ENCODE data around the gene MRI1.
A peak's percentile ranks its signal among the peaks of the same experiment; 100 is the strongest.

MRI1 gene

DNA sequence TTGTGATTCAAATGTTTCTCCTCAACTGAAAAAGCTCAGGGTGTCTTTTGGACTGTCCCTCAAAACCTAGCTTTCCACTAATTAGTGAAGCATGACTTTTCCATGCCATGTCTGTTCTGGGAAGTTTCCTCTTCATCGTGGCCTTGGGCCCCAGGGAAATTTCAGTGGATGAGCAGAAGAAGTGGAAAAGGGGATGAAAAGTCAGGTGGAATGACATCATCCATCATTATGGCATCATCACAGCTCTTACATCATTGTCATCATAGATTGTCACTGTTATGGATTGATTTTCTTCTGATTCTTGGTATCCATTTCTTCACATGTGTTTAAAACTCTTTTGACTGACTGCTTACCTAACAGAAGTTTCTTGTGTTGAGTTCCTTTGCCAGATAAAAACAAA lies 26.2 kb upstream of the MRI1 start:
- TF ChIP-seq YY1 (IDR thresholded peaks at IDR 0.05; ENCODE audit: low read depth), result no peak

DNA sequence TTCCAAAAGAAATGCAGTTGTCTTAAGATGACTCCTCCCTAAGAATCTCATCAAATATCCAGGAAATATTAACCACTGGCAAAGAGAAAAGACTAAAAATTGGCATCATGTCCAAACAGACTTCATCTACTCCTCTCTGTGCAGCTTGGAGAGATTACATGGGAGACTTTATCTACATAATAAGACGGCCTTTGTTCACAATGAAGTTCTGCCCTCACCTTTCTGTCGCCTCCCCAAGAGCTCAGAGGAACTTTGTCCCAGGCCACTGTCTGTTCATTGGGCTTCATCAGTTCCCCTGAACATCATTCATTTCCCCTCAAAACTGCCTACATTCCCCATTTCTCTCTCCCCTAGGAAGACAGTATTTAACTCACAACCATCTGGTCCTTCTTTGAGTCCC lies 22.4 kb upstream of the MRI1 start:
- no peak for TF ChIP-seq TAF1 (IDR thresholded peaks at IDR 0.05; ENCODE audit: low read depth)

DNA sequence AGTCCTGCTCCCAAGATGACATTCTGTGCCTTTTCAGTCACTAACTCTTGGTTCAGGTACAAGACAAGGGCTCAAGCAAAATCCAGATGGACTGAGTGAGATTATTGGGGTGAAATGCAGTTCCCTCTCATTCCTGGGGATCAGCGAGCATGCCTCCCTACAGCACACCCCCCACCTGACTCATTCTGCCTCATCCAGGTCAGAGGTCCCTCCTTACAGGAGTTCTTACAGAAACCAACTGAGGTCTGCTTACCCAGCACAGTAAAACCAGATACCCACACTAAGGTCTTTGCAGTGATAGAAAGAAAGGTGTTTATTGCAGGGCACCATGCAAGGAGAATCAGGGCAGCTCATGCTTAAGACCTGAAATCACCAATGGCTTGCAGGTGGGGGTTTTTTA lies 21.6 kb upstream of the MRI1 start:
- TF ChIP-seq, protein P1, sequence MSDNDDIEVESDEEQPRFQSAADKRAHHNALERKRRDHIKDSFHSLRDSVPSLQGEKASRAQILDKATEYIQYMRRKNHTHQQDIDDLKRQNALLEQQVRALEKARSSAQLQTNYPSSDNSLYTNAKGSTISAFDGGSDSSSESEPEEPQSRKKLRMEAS (IDR thresholded peaks at IDR 0.05), result no peak
- TF ChIP-seq CEBPB (IDR thresholded peaks at IDR 0.05), result no peak
- TF ChIP-seq YY1 (IDR thresholded peaks at IDR 0.05; ENCODE audit: low read depth), result no peak

DNA sequence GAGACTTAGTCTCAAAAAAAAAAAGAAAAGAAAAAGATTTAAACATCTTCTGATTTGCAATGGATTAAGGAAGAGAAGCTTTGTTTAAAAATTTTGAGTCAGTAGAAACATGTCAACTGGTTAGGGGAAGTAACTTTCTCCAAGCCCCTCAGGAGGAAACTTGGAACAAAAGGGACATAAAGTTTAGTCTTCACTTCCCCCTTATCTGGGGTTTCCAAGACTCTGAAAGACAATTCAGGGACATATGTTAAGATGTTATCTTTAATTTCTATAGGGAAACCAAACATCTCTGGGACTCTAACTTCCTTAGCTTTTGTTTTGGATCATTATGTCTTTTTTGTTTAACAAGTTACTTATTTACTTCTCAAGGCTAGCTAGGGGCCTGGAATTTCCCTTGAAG lies 20.1 kb upstream of the MRI1 start:
- TF ChIP-seq ZBTB7A (IDR thresholded peaks at IDR 0.05; ENCODE audit: low read depth) (no peak), FOXM1 (IDR thresholded peaks at IDR 0.05; ENCODE audit: borderline replicate concordance, low read depth) (no peak), RAD21 (IDR thresholded peaks at IDR 0.05; ENCODE audit: low read depth) (no peak), CEBPB (IDR thresholded peaks at IDR 0.05) (no peak), TEAD4 (IDR thresholded peaks at IDR 0.05) (no peak), TCF12 (IDR thresholded peaks at IDR 0.05; ENCODE audit: low read depth) (no peak), NFIC (IDR thresholded peaks at IDR 0.05) (no peak), EP300 (IDR thresholded peaks at IDR 0.05; ENCODE audit: borderline replicate concordance) (no peak), TAF1 (IDR thresholded peaks at IDR 0.05; ENCODE audit: low read depth) (no peak), EGR1 (IDR thresholded peaks at IDR 0.05) (no peak), CREB1 (IDR thresholded peaks at IDR 0.05; ENCODE audit: low read depth) (no peak), YY1 (IDR thresholded peaks at IDR 0.05; ENCODE audit: low read depth) (no peak)
- TF ChIP-seq, protein P2, sequence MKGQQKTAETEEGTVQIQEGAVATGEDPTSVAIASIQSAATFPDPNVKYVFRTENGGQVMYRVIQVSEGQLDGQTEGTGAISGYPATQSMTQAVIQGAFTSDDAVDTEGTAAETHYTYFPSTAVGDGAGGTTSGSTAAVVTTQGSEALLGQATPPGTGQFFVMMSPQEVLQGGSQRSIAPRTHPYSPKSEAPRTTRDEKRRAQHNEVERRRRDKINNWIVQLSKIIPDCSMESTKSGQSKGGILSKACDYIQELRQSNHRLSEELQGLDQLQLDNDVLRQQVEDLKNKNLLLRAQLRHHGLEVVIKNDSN (IDR thresholded peaks at IDR 0.05), result no peak
- TF ChIP-seq, protein P1 (IDR thresholded peaks at IDR 0.05), result no peak
- TF ChIP-seq, protein P3, sequence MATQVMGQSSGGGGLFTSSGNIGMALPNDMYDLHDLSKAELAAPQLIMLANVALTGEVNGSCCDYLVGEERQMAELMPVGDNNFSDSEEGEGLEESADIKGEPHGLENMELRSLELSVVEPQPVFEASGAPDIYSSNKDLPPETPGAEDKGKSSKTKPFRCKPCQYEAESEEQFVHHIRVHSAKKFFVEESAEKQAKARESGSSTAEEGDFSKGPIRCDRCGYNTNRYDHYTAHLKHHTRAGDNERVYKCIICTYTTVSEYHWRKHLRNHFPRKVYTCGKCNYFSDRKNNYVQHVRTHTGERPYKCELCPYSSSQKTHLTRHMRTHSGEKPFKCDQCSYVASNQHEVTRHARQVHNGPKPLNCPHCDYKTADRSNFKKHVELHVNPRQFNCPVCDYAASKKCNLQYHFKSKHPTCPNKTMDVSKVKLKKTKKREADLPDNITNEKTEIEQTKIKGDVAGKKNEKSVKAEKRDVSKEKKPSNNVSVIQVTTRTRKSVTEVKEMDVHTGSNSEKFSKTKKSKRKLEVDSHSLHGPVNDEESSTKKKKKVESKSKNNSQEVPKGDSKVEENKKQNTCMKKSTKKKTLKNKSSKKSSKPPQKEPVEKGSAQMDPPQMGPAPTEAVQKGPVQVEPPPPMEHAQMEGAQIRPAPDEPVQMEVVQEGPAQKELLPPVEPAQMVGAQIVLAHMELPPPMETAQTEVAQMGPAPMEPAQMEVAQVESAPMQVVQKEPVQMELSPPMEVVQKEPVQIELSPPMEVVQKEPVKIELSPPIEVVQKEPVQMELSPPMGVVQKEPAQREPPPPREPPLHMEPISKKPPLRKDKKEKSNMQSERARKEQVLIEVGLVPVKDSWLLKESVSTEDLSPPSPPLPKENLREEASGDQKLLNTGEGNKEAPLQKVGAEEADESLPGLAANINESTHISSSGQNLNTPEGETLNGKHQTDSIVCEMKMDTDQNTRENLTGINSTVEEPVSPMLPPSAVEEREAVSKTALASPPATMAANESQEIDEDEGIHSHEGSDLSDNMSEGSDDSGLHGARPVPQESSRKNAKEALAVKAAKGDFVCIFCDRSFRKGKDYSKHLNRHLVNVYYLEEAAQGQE (IDR thresholded peaks at IDR 0.05; ENCODE audit: low read depth), result no peak

DNA sequence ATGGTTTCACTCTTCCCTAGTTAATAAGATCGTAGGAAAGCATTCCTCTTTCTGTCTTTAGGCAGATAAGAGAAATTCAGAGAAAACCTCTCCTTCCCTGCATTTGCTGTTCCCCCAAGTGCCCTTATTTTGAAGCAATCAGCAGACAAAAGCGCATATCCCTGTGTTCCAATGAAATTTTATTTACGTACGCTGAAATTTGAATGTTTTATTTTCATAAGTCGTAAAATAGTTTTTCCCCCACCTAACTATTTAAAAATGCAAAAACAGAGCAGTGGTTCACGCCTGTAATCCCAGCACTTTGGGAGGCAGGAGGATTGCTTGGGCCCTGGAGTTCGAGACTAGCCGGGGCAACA lies 17.2 kb upstream of the MRI1 start:
- TF ChIP-seq, protein P2 (IDR thresholded peaks at IDR 0.05), result no peak
- no peak for TF ChIP-seq EP300 (IDR thresholded peaks at IDR 0.05; ENCODE audit: borderline replicate concordance)
- TF ChIP-seq, protein P3 (IDR thresholded peaks at IDR 0.05; ENCODE audit: low read depth), result no peak
- TF ChIP-seq FOXM1 (IDR thresholded peaks at IDR 0.05; ENCODE audit: borderline replicate concordance, low read depth), result no peak
- no peak for TF ChIP-seq RAD21 (IDR thresholded peaks at IDR 0.05; ENCODE audit: low read depth)
- no peak for TF ChIP-seq YY1 (IDR thresholded peaks at IDR 0.05; ENCODE audit: low read depth)
- no peak for TF ChIP-seq NFIC (IDR thresholded peaks at IDR 0.05)
- no peak for TF ChIP-seq CREB1 (IDR thresholded peaks at IDR 0.05; ENCODE audit: low read depth)
- TF ChIP-seq CEBPB (IDR thresholded peaks at IDR 0.05), result no peak
- no peak for TF ChIP-seq TAF1 (IDR thresholded peaks at IDR 0.05; ENCODE audit: low read depth)

DNA sequence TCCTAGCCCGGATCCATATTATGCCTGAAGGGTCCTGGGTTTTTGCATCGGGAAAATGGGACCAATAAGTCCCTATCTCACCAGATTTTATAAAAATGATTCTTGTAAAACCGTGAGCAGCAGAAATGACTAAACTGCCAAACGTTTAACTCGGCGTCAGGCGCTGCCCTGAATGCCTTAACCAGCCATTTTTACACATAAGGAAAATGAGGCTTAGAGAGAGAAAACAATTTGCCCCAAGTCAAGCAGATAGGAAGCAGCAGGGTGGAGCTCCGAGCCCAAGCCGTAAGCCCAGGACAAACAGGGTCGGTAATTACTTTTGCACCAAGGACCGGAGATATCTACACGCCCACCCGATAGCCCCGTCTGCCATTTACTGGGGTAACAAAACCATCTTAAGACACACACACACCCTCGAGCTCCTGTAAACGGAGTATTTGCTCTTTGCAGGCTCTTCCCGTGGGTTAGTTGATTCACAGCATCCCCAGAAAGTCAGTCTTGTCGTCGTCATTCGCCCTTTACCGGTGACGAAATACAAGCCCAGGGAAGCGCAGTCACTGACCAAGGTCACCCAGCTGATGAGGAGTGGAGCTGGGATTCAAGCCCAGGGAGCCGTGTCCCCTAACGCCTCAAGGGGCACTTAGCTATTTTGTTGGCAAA lies 16.0 kb upstream of the MRI1 start:
- TF ChIP-seq CEBPB (IDR thresholded peaks at IDR 0.05), result no peak
- TF ChIP-seq RAD21 (IDR thresholded peaks at IDR 0.05; ENCODE audit: low read depth), result no peak
- 0 out of 2 replicates have a peak, but pooled peaks have one; percentile 23 for TF ChIP-seq ZBTB7A (IDR thresholded peaks at IDR 0.05; ENCODE audit: low read depth)
- no peak for TF ChIP-seq TEAD4 (IDR thresholded peaks at IDR 0.05)

DNA sequence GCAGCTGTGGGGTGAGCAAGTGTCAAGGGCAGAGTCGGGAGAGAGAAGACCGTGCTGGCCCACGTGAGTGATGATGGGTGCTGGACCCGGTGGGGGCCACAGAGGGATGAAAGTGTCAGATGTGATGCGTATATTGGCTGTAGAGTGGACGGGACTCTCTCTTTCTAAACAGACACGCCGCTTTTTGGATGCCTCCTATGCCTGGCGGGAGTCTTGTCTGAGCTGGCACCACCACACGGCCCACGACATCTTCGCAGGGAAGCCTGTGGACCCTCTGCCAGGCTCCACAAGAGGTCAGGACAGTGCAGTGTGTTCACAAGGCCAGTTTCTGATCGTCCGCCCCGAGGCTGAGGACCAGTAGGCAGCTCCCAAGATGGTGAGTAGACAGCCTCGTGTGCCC lies 12.9 kb upstream of the MRI1 start:
- TF ChIP-seq, protein P3 (IDR thresholded peaks at IDR 0.05; ENCODE audit: low read depth), result no peak
- TF ChIP-seq, protein P2 (IDR thresholded peaks at IDR 0.05), result no peak
- TF ChIP-seq TEAD4 (IDR thresholded peaks at IDR 0.05) (no peak), ZBTB7A (IDR thresholded peaks at IDR 0.05; ENCODE audit: low read depth) (no peak), YY1 (IDR thresholded peaks at IDR 0.05; ENCODE audit: low read depth) (no peak), CREB1 (IDR thresholded peaks at IDR 0.05; ENCODE audit: low read depth) (no peak), EP300 (IDR thresholded peaks at IDR 0.05; ENCODE audit: borderline replicate concordance) (no peak), EGR1 (IDR thresholded peaks at IDR 0.05) (no peak)
- TF ChIP-seq, protein P1 (IDR thresholded peaks at IDR 0.05), result no peak

Measured in Ishikawa (cell line).